ENCODE measurements around the gene PDGFA.

PDGFA gene

GRCh38 chr7:471191-471865 is 48.3 kb downstream of the PDGFA start:
- peak overlapping the region; percentile 36 for H3K4me2 ChIP-seq (ENCODE audit: low read length)

DNA sequence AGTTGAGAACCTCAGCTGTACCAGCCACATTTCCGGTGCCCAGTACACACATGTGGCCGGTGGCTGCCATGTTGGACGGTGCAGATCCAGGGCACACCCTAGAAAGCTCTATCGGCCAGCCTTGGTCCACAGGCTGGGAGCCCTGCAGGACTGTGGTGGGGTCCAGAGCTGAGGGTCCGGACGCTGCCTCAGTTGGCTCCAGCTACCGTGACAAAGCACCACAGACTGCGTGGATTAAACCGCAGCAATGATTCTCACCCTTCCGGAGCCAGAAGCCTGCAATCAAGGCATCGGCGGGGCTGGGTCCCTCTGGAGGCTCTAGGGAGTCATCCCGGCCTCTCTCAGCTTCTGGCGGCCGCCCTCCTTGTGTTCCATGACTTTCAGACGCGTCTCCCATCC is 50.1 kb downstream of the PDGFA start:
- H3K9ac ChIP-seq (ENCODE audit: low read depth, low read length), result peak overlapping the region; percentile 33
- peaks cover 2% of the 10 kb centered on the region for H3K27me3 ChIP-seq (ENCODE audit: control insufficient read depth, insufficient read depth, low read length)
- H3K4me2 ChIP-seq (ENCODE audit: low read length), result no peak overlapping the region
- H3K4me1 ChIP-seq (ENCODE audit: control insufficient read depth, insufficient read depth, low read length), result peaks cover 41% of the 10 kb centered on the region
- no peaks in the 10 kb centered on the region for H3K9me3 ChIP-seq (replicated peaks; ENCODE audit: low read length)
- no peaks in the 10 kb centered on the region for H3K36me3 ChIP-seq (ENCODE audit: insufficient read depth, low read length)
- H3K4me3 ChIP-seq (ENCODE audit: low read length), result peak overlapping the region; percentile 9

More at GRCh38 chr7:471191-471865, 48.3 kb downstream of the PDGFA start:
- H3K4me1 ChIP-seq (ENCODE audit: control insufficient read depth, insufficient read depth, low read length), result peaks cover 31% of the 10 kb centered on the region
- peak overlapping the region; percentile 62 for H3K9ac ChIP-seq (ENCODE audit: low read depth, low read length)
- H3K27me3 ChIP-seq (ENCODE audit: control insufficient read depth, insufficient read depth, low read length), result no peaks in the 10 kb centered on the region
- H3K36me3 ChIP-seq (ENCODE audit: insufficient read depth, low read length), result no peaks in the 10 kb centered on the region
- H3K4me3 ChIP-seq (ENCODE audit: low read length), result peak overlapping the region; percentile 23
- H3K9me3 ChIP-seq (replicated peaks; ENCODE audit: low read length), result no peaks in the 10 kb centered on the region

GRCh38 chr7:468681-469562 is 50.7 kb downstream of the PDGFA start:
- Histone ChIP-seq H3K9me3 (replicated peaks; ENCODE audit: low read length) (no peaks in the 10 kb centered on the region), H3K4me3 (ENCODE audit: low read length) (peak overlapping the region; percentile 9), H3K36me3 (ENCODE audit: insufficient read depth, low read length) (no peaks in the 10 kb centered on the region), H3K4me1 (ENCODE audit: control insufficient read depth, insufficient read depth, low read length) (peaks cover 48% of the 10 kb centered on the region), H3K27me3 (ENCODE audit: control insufficient read depth, insufficient read depth, low read length) (peaks cover 4% of the 10 kb centered on the region), H3K4me2 (ENCODE audit: low read length) (no peak overlapping the region), H3K9ac (ENCODE audit: low read depth, low read length) (peak overlapping the region; percentile 33)

DNA sequence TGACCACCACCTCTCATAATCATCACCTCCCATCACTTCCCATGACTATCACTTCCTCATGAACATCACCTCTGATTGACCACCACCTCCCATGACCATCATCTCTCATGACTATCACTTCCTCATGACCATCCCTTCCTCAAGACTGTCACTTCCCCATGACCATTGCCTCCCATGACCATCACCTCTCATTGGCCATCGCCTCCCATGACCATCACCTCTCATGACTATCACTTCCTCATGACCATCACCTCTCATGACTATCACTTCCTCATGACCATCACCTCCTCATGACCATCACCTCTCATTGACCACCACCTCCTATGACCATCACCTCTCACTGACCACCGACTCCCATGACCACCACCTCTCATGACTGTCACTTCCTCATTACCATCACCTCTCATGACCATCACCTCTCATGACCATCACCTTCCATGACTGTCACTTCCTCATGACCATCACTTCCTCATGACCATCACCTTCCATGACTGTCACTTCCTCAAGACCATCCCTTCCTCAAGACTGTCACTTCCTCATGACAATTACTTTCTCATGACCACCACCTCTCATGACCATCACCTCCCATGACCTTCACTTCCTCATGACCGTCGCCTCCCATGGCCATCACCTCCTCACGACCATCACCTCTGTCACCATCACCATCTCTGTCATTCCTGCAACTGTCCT is 51.6 kb downstream of the PDGFA start:
- peaks cover 54% of the 10 kb centered on the region for H3K4me1 ChIP-seq (ENCODE audit: control insufficient read depth, insufficient read depth, low read length)
- H3K4me3 ChIP-seq (ENCODE audit: low read length), result no peak overlapping the region
- no peak overlapping the region for H3K4me2 ChIP-seq (ENCODE audit: low read length)
- H3K9ac ChIP-seq (ENCODE audit: low read depth, low read length), result no peak overlapping the region
- no peaks in the 10 kb centered on the region for H3K9me3 ChIP-seq (replicated peaks; ENCODE audit: low read length)
- no peaks in the 10 kb centered on the region for H3K36me3 ChIP-seq (ENCODE audit: insufficient read depth, low read length)
- H3K27me3 ChIP-seq (ENCODE audit: control insufficient read depth, insufficient read depth, low read length), result peaks cover 4% of the 10 kb centered on the region

GRCh38 chr7:467393-467828 is 52.2 kb downstream of the PDGFA start:
- Histone ChIP-seq H3K27me3 (ENCODE audit: control insufficient read depth, insufficient read depth, low read length) (peaks cover 4% of the 10 kb centered on the region), H3K9ac (ENCODE audit: low read depth, low read length) (no peak overlapping the region), H3K36me3 (ENCODE audit: insufficient read depth, low read length) (no peaks in the 10 kb centered on the region), H3K4me3 (ENCODE audit: low read length) (no peak overlapping the region), H3K9me3 (replicated peaks; ENCODE audit: low read length) (no peaks in the 10 kb centered on the region), H3K4me1 (ENCODE audit: control insufficient read depth, insufficient read depth, low read length) (peaks cover 53% of the 10 kb centered on the region), H3K4me2 (ENCODE audit: low read length) (no peak overlapping the region)

DNA sequence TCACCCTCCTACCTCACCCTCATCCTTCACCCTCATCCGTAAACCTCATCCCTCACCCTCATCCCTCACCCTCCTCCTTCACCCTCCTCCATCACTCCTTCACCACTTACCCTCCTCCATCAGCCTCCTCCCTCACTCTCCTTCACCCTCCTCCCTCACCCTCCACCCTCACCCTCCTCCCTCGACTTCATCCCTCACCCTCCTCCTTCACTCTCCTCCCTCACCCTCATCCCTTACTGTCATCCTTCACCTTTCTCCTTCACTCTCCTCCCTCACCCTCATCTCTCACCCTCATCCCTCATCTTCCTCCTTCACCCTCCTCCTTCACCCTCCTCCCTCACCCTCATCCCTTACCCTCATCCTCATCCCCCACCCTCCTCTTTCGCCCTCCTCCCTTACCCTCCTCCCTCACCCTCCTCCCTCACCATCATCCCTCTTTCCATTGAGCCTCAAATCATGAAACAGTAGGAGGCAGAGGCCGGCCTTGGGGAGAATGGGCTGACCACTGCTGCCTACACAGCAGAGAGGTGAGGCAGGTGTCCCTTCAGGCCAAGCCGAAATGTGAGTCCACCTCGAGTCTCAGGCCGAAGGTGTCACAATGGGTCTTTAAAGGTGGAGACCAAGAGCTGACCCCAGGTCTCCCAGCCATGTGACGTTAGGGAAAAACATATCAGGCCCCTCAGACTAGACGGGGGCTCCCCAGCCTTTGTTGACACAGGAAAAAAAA is 53.0 kb downstream of the PDGFA start:
- H3K9me3 ChIP-seq (replicated peaks; ENCODE audit: low read length), result no peaks in the 10 kb centered on the region
- H3K27me3 ChIP-seq (ENCODE audit: control insufficient read depth, insufficient read depth, low read length), result peaks cover 4% of the 10 kb centered on the region
- H3K4me2 ChIP-seq (ENCODE audit: low read length), result no peak overlapping the region
- H3K4me3 ChIP-seq (ENCODE audit: low read length), result no peak overlapping the region
- no peaks in the 10 kb centered on the region for H3K36me3 ChIP-seq (ENCODE audit: insufficient read depth, low read length)
- peaks cover 50% of the 10 kb centered on the region for H3K4me1 ChIP-seq (ENCODE audit: control insufficient read depth, insufficient read depth, low read length)
- H3K9ac ChIP-seq (ENCODE audit: low read depth, low read length), result no peak overlapping the region

GRCh38 chr7:465710-466400 is 53.8 kb downstream of the PDGFA start:
- Histone ChIP-seq H3K27me3 (ENCODE audit: control insufficient read depth, insufficient read depth, low read length) (peaks cover 4% of the 10 kb centered on the region), H3K4me3 (ENCODE audit: low read length) (no peak overlapping the region), H3K9me3 (replicated peaks; ENCODE audit: low read length) (no peaks in the 10 kb centered on the region), H3K36me3 (ENCODE audit: insufficient read depth, low read length) (no peaks in the 10 kb centered on the region), H3K4me1 (ENCODE audit: control insufficient read depth, insufficient read depth, low read length) (peaks cover 52% of the 10 kb centered on the region), H3K9ac (ENCODE audit: low read depth, low read length) (no peak overlapping the region), H3K4me2 (ENCODE audit: low read length) (no peak overlapping the region)

- H3K4me1 ChIP-seq (ENCODE audit: control insufficient read depth, insufficient read depth, low read length), result peaks cover 62% of the 10 kb centered on the region
- H3K27me3 ChIP-seq (ENCODE audit: control insufficient read depth, insufficient read depth, low read length), result peaks cover 4% of the 10 kb centered on the region
- peak overlapping the region; percentile 20 for H3K9ac ChIP-seq (ENCODE audit: low read depth, low read length)
- no peaks in the 10 kb centered on the region for H3K9me3 ChIP-seq (replicated peaks; ENCODE audit: low read length)
- H3K4me3 ChIP-seq (ENCODE audit: low read length), result no peak overlapping the region
- H3K36me3 ChIP-seq (ENCODE audit: insufficient read depth, low read length), result no peaks in the 10 kb centered on the region
- peak overlapping the region; percentile 46 for H3K4me2 ChIP-seq (ENCODE audit: low read length)
Observed at GRCh38 chr7:464454-465401, 54.9 kb downstream of the PDGFA start.

DNA sequence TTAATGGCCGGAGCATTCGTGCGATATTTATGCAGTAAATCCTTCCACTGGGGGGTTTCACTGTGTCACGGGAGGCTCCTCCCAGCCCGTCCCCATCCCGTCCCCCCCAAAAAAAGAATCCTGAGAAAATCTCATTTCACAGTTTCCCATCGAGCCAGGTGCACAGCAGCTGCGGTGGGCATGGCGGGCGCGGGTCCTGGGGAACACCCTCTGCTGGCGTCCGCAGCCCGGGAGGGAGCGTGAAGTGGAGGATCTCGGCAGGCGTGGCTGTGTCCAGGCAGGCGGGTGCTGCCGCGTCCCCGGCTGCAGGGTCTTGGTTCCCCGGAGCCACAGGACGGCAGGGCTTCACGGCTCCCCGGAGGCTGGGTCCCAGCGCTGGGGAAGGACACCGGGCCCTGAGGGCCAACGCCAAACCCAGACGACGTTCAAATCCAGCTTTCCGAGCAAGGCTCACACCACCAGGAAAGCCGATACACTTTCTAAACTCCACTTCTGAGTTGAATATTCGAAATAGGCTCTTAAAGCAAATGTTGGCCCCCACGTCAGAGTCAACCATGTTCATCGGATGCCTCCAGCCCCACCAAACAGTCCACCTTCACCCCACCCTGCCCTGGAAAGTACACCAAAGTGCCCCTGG is 55.7 kb downstream of the PDGFA start:
- H3K27me3 ChIP-seq (ENCODE audit: control insufficient read depth, insufficient read depth, low read length), result peaks cover 4% of the 10 kb centered on the region
- no peaks in the 10 kb centered on the region for H3K36me3 ChIP-seq (ENCODE audit: insufficient read depth, low read length)
- peaks cover 54% of the 10 kb centered on the region for H3K4me1 ChIP-seq (ENCODE audit: control insufficient read depth, insufficient read depth, low read length)
- H3K4me2 ChIP-seq (ENCODE audit: low read length), result no peak overlapping the region
- no peak overlapping the region for H3K9ac ChIP-seq (ENCODE audit: low read depth, low read length)
- no peaks in the 10 kb centered on the region for H3K9me3 ChIP-seq (replicated peaks; ENCODE audit: low read length)
- H3K4me3 ChIP-seq (ENCODE audit: low read length), result no peak overlapping the region
